ENCODE measurements around the gene STK32A.

STK32A gene

DNA sequence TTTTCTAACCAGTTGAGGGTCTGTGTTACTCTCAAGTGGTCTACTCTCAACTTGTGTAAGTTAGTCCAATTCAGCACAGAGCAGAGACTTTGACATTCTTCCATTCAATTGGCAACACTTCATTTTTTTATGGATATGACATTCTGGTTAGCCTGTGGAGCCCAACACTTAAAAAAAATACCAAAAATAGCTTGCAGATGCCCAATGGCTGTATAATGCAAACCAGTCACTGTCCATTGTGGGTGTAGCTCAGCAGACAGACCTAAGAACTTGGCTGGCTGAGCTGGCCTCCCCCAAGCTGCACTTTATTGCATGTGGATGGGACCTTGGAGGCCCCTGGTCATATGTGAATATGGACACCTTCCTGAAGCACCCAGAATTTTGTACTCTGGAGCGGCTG, 171.8 kb downstream of the STK32A start:
- no peak for TF ChIP-seq EZH2 (IDR thresholded peaks at IDR 0.05; ENCODE audit: borderline replicate concordance, low read length)
- TF ChIP-seq, protein P1, sequence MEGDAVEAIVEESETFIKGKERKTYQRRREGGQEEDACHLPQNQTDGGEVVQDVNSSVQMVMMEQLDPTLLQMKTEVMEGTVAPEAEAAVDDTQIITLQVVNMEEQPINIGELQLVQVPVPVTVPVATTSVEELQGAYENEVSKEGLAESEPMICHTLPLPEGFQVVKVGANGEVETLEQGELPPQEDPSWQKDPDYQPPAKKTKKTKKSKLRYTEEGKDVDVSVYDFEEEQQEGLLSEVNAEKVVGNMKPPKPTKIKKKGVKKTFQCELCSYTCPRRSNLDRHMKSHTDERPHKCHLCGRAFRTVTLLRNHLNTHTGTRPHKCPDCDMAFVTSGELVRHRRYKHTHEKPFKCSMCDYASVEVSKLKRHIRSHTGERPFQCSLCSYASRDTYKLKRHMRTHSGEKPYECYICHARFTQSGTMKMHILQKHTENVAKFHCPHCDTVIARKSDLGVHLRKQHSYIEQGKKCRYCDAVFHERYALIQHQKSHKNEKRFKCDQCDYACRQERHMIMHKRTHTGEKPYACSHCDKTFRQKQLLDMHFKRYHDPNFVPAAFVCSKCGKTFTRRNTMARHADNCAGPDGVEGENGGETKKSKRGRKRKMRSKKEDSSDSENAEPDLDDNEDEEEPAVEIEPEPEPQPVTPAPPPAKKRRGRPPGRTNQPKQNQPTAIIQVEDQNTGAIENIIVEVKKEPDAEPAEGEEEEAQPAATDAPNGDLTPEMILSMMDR (IDR thresholded peaks at IDR 0.05; ENCODE audit: low read length): no peak

DNA sequence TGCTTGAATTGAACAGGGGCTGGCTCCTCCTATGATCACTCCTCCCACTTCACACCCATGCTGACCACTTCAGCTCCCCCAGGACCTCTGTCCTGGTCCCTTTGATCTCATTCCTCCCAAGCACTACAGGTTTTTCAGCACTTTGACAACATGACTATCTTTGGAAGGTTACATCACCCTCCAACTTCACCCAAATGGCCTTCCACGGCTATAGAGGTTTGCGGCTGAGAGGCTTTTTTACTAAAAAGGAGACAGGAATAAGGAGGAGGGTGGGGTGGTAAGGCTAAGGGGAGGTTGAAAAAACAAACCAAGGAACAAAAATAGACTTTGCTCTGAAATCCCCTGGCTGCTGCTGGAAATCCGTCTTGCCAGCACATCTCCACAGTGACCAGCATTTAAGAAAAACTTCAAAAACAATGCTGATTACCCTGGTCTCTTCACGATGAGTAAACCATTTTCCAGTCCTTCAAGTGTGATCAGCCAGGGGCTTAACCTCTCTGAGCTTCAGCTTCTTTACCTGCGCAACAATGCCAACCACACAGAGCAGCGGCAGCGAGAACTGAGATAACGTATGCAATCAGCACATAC, 172.4 kb downstream of the STK32A start:
- Histone ChIP-seq H3K27ac (ENCODE audit: low read depth, low read length, poor library complexity, severe bottlenecking) (no peak overlapping the region), H3K9me3 (ENCODE audit: low read length) (no peaks in the 10 kb centered on the region), H3K4me2 (ENCODE audit: low read length) (no peak overlapping the region)

More for the DNA sequence above, 171.8 kb downstream of the STK32A start:
- Histone ChIP-seq H3K27me3 (ENCODE audit: insufficient read depth, low read length) (no peaks in the 10 kb centered on the region), H3K9ac (ENCODE audit: low read length) (no peak overlapping the region), H4K20me1 (ENCODE audit: insufficient read depth, low read length) (no peaks in the 10 kb centered on the region), H3K4me1 (ENCODE audit: insufficient read depth, low read length, severe bottlenecking) (no peaks in the 10 kb centered on the region), H3K9me2 (ENCODE audit: low read depth, low read length) (no peaks in the 10 kb centered on the region), H3F3A (ENCODE audit: insufficient read depth, low read length) (no peaks in the 10 kb centered on the region), H3K9me3 (ENCODE audit: low read length) (no peaks in the 10 kb centered on the region), H3K79me2 (ENCODE audit: insufficient read depth, low read length) (no peaks in the 10 kb centered on the region), H2AFZ (ENCODE audit: low read length) (no peak overlapping the region), H3K27ac (ENCODE audit: low read depth, low read length, poor library complexity, severe bottlenecking) (no peak overlapping the region), H3K4me3 (ENCODE audit: low read depth, low read length, poor library complexity, severe bottlenecking) (no peak overlapping the region), H3K36me3 (ENCODE audit: insufficient read depth, low read length) (no peaks in the 10 kb centered on the region), H3K4me2 (ENCODE audit: low read length) (no peak overlapping the region)

DNA sequence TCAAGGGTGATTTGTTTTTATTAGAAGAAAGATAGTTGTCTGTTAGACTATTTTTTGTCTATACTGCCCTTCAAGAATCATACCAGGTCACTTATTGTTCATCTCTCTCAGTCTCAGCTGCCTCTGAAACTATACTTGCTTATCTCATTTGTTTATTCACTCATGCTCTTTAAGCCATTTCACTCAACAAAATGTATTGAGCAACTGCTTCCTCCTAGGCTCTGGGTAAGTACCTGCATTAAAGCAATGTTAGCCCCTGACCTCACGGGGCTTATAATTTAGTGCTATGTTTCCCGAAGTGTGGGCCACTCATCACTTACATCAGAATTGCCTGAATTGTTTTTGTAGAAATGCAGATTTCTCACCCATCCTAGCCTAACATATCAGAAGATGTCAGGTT, 174.2 kb downstream of the STK32A start:
- Histone ChIP-seq H3K4me1 (ENCODE audit: insufficient read depth, low read length, severe bottlenecking) (no peaks in the 10 kb centered on the region), H4K20me1 (ENCODE audit: insufficient read depth, low read length) (no peaks in the 10 kb centered on the region), H3K79me2 (ENCODE audit: insufficient read depth, low read length) (no peaks in the 10 kb centered on the region), H3K4me3 (ENCODE audit: low read depth, low read length, poor library complexity, severe bottlenecking) (no peak overlapping the region), H3K4me2 (ENCODE audit: low read length) (no peak overlapping the region), H3K27me3 (ENCODE audit: insufficient read depth, low read length) (no peaks in the 10 kb centered on the region), H3K9me3 (ENCODE audit: low read length) (no peaks in the 10 kb centered on the region), H3F3A (ENCODE audit: insufficient read depth, low read length) (no peaks in the 10 kb centered on the region), H3K36me3 (ENCODE audit: insufficient read depth, low read length) (no peaks in the 10 kb centered on the region), H3K9me2 (ENCODE audit: low read depth, low read length) (no peaks in the 10 kb centered on the region), H3K27ac (ENCODE audit: low read depth, low read length, poor library complexity, severe bottlenecking) (no peak overlapping the region), H3K9ac (ENCODE audit: low read length) (no peak overlapping the region), H2AFZ (ENCODE audit: low read length) (no peak overlapping the region)
- TF ChIP-seq EZH2 (IDR thresholded peaks at IDR 0.05; ENCODE audit: borderline replicate concordance, low read length): no peak
- TF ChIP-seq, protein P1 (IDR thresholded peaks at IDR 0.05; ENCODE audit: low read length): no peak

More for the DNA sequence above, 172.4 kb downstream of the STK32A start:
- Histone ChIP-seq H3K9me2 (ENCODE audit: low read depth, low read length) (no peaks in the 10 kb centered on the region), H3F3A (ENCODE audit: insufficient read depth, low read length) (no peaks in the 10 kb centered on the region), H4K20me1 (ENCODE audit: insufficient read depth, low read length) (no peaks in the 10 kb centered on the region), H3K4me3 (ENCODE audit: low read depth, low read length, poor library complexity, severe bottlenecking) (no peak overlapping the region), H2AFZ (ENCODE audit: low read length) (no peak overlapping the region), H3K79me2 (ENCODE audit: insufficient read depth, low read length) (no peaks in the 10 kb centered on the region), H3K4me1 (ENCODE audit: insufficient read depth, low read length, severe bottlenecking) (no peaks in the 10 kb centered on the region), H3K36me3 (ENCODE audit: insufficient read depth, low read length) (no peaks in the 10 kb centered on the region), H3K27me3 (ENCODE audit: insufficient read depth, low read length) (no peaks in the 10 kb centered on the region), H3K9ac (ENCODE audit: low read length) (no peak overlapping the region)
- TF ChIP-seq, protein P1 (IDR thresholded peaks at IDR 0.05; ENCODE audit: low read length): no peak
- no peak for TF ChIP-seq EZH2 (IDR thresholded peaks at IDR 0.05; ENCODE audit: borderline replicate concordance, low read length)
